DND-41 (cell line): ENCODE results near the gene OSBPL7.

Source experiments
- ATAC-seq: fragments of 200-7000 bp; cut with Tn5 transposase; 3 replicates; pipeline ENCODE4 v1.9.1; 2021; ENCODE audit warnings: low read depth; ENCODE audit not compliant: insufficient read depth
- DNase-seq: peaks from one replicate; pipeline ENCODE4 v3.0.0-alpha.2; 2020
- H2AFZ ChIP-seq: 2 replicates; pipeline ENCODE4 v1.6.0; 2012; ENCODE audit warnings: low read depth, low read length
- H3K27ac ChIP-seq: 2 replicates; pipeline ENCODE4 v1.5.1; 2012; ENCODE audit warnings: low read length, inconsistent platforms
- H3K27me3 ChIP-seq: fragments of 200-600 bp; sonication (generic); 2 replicates; pipeline ENCODE4 v1.6.0; 2012; ENCODE audit warnings: low read length, mild to moderate bottlenecking, inconsistent platforms; ENCODE audit not compliant: insufficient read depth, poor library complexity
- H3K36me3 ChIP-seq: 2 replicates; pipeline ENCODE4 v1.5.1; 2012; ENCODE audit warnings: low read length, inconsistent platforms; ENCODE audit not compliant: insufficient read depth
- H3K4me1 ChIP-seq: 2 replicates; pipeline ENCODE4 v1.5.1; 2012; ENCODE audit warnings: mild to moderate bottlenecking, low read length; ENCODE audit not compliant: insufficient read depth
- H3K4me2 ChIP-seq: 2 replicates; pipeline ENCODE4 v1.6.0; 2012; ENCODE audit warnings: mild to moderate bottlenecking, moderate library complexity, low read length, inconsistent platforms; ENCODE audit not compliant: insufficient read depth
- H3K4me3 ChIP-seq, 2 experiments: fragments of 200-600 bp in 1 of 2; shearing (Covaris generic) in 1 of 2; 2 replicates each; pipeline ENCODE4 v1.5.1; 2012 to 2016; ENCODE audit warnings: inconsistent platforms in 2 of 2, low read length in 2 of 2, mild to moderate bottlenecking in 2 of 2, low read depth in 1 of 2, moderate library complexity in 1 of 2
- H3K79me2 ChIP-seq: 2 replicates; pipeline ENCODE4 v1.6.0; 2012; ENCODE audit warnings: low read length, inconsistent platforms; ENCODE audit not compliant: insufficient read depth
- H3K9ac ChIP-seq: 2 replicates; pipeline ENCODE4 v1.6.0; 2012; ENCODE audit warnings: low read depth, mild to moderate bottlenecking, inconsistent platforms, low read length, moderate library complexity
- H3K9me3 ChIP-seq: 2 replicates; pipeline ENCODE4 v1.5.1; 2012; ENCODE audit warnings: low read length, moderate library complexity, mild to moderate bottlenecking, inconsistent platforms; ENCODE audit not compliant: insufficient read depth, severe bottlenecking
- H4K20me1 ChIP-seq: 2 replicates; pipeline ENCODE4 v1.6.0; 2012; ENCODE audit warnings: low read length; ENCODE audit not compliant: insufficient read depth
- CTCF ChIP-seq: IDR thresholded peaks from 2 replicates; pipeline ENCODE4 v1.5.1; 2012; ENCODE audit warnings: borderline replicate concordance, low read length, moderate library complexity, mild to moderate bottlenecking; ENCODE audit not compliant: poor library complexity, severe bottlenecking; ENCODE audit errors: extremely low read depth
- EZH2 ChIP-seq: IDR thresholded peaks from 3 replicates; pipeline ENCODE4 v1.6.1; 2012; ENCODE audit warnings: borderline replicate concordance, low read depth, mild to moderate bottlenecking, moderate library complexity, low read length, inconsistent platforms; ENCODE audit not compliant: severe bottlenecking

The OSBPL7 gene

GRCh38 chr17:47763913-47764582, 57.5 kb downstream of the OSBPL7 start:
- H3K9me3 ChIP-seq = peaks cover 11% of the 10 kb centered on the region
- H2AFZ ChIP-seq = no peak overlapping the region
- H4K20me1 ChIP-seq = no peaks in the 10 kb centered on the region
- no peaks in the 10 kb centered on the region for H3K4me1 ChIP-seq
- H3K36me3 ChIP-seq = no peaks in the 10 kb centered on the region
- no peaks in the 10 kb centered on the region for H3K27me3 ChIP-seq
- ATAC-seq (no peak), DNase-seq (no peak)
- H3K9ac ChIP-seq = no peak overlapping the region
- TF ChIP-seq EZH2 = no peak
- TF ChIP-seq CTCF = no peak
- no peak overlapping the region for H3K27ac ChIP-seq
- H3K79me2 ChIP-seq = no peaks in the 10 kb centered on the region
- no peak overlapping the region for H3K4me3 ChIP-seq
- H3K4me2 ChIP-seq = no peak overlapping the region

- Histone ChIP-seq H3K27ac (no peak overlapping the region), H3K4me2 (no peak overlapping the region), H3K9ac (no peak overlapping the region), H3K36me3 (no peaks in the 10 kb centered on the region), H3K4me3 (no peak overlapping the region), H3K79me2 (no peaks in the 10 kb centered on the region), H2AFZ (no peak overlapping the region), H4K20me1 (no peaks in the 10 kb centered on the region), H3K4me1 (no peaks in the 10 kb centered on the region), H3K27me3 (peaks cover 8% of the 10 kb centered on the region), H3K9me3 (peaks cover 11% of the 10 kb centered on the region)
- TF ChIP-seq EZH2 = no peak
- no peak for TF ChIP-seq CTCF
- no peak for ATAC-seq
- DNase-seq = no peak
These were observed 58.9 kb downstream of the OSBPL7 start for GRCh38 chr17:47762728-47763127.

GRCh38 chr17:47760409-47761140, 61.0 kb downstream of the OSBPL7 start:
- H3K9ac ChIP-seq = no peak overlapping the region
- H2AFZ ChIP-seq = no peak overlapping the region
- peaks cover 18% of the 10 kb centered on the region for H3K9me3 ChIP-seq
- H3K4me2 ChIP-seq = no peak overlapping the region
- peaks cover 12% of the 10 kb centered on the region for H3K27me3 ChIP-seq
- no peaks in the 10 kb centered on the region for H3K79me2 ChIP-seq
- H3K36me3 ChIP-seq = no peaks in the 10 kb centered on the region
- no peak for ATAC-seq
- no peaks in the 10 kb centered on the region for H3K4me1 ChIP-seq
- no peaks in the 10 kb centered on the region for H4K20me1 ChIP-seq
- DNase-seq = no peak
- no peak overlapping the region for H3K4me3 ChIP-seq
- TF ChIP-seq CTCF (no peak), EZH2 (no peak)
- no peak overlapping the region for H3K27ac ChIP-seq
